ENCODE results near the gene UBE2R2.

UBE2R2 gene

GRCh38 chr9:33781736-33782135, 35.2 kb upstream of the UBE2R2 start:
- no peak overlapping the region for H3K4me2 ChIP-seq (ENCODE audit: insufficient read depth, low read length)
- H3K4me3 ChIP-seq (ENCODE audit: low read depth in 1 of 2, low read length in 2 of 2) = no peak overlapping the region
- H2AFZ ChIP-seq (ENCODE audit: low read depth, low read length) = no peak overlapping the region
- DNase-seq (no peak), ATAC-seq (ENCODE audit: insufficient read depth, low read depth) (no peak)
- no peaks in the 10 kb centered on the region for H3K9me3 ChIP-seq (ENCODE audit: insufficient read depth, low read length, severe bottlenecking)
- no peak overlapping the region for H3K27ac ChIP-seq (ENCODE audit: low read length)
- H3K27me3 ChIP-seq (ENCODE audit: insufficient read depth, low read length, poor library complexity) = no peaks in the 10 kb centered on the region
- no peak overlapping the region for H3K9ac ChIP-seq (ENCODE audit: low read depth, low read length)
- H3K79me2 ChIP-seq (ENCODE audit: insufficient read depth, low read length) = no peaks in the 10 kb centered on the region
- H3K4me1 ChIP-seq (ENCODE audit: insufficient read depth, low read length) = no peaks in the 10 kb centered on the region
- H4K20me1 ChIP-seq (ENCODE audit: insufficient read depth, low read length) = no peaks in the 10 kb centered on the region
- TF ChIP-seq CTCF (IDR thresholded peaks at IDR 0.05; ENCODE audit: borderline replicate concordance, extremely low read depth, low read length, poor library complexity, severe bottlenecking) = no peak
- TF ChIP-seq EZH2 (IDR thresholded peaks at IDR 0.05; ENCODE audit: borderline replicate concordance, low read depth, low read length, severe bottlenecking) = no peak
- no peaks in the 10 kb centered on the region for H3K36me3 ChIP-seq (ENCODE audit: insufficient read depth, low read length)

DNA sequence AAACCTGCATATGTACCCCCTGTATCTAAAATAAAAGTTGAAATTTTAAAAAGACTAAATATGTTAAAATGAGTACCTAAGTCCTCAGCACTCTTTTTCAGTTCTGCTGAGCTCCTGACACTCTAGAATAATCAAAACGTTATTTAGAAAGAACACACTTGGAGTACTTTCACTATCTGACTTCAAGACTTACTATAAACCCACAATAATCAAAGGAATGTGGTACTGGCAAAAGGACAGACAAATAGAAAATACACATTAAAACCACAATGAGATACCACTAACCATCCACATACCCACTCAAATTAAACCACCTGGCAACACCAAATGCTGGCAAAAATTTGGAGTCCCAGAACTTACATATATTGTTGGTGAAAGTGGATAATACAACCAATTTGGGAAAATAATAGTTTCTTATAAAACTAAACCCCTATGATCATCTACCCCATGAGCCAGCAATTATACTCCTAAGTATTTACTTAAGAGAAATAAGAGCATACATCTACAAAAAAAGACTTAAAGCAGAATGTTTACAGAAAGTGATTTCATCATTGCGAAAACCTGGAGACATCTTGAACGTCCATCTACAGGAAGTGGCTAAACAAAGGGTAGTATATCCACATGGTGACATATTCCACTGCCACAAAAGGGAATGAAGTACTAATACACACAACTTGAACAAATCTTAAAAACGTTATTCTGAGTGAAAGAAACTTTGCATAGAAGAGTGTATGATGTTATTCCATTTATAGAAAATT, 34.4 kb upstream of the UBE2R2 start:
- Histone ChIP-seq H3K36me3 (ENCODE audit: insufficient read depth, low read length) (no peaks in the 10 kb centered on the region), H3K4me3 (ENCODE audit: low read depth in 1 of 2, low read length in 2 of 2) (no peak overlapping the region), H3K4me2 (ENCODE audit: insufficient read depth, low read length) (no peak overlapping the region), H2AFZ (ENCODE audit: low read depth, low read length) (no peak overlapping the region), H3K9ac (ENCODE audit: low read depth, low read length) (no peak overlapping the region), H3K9me3 (ENCODE audit: insufficient read depth, low read length, severe bottlenecking) (no peaks in the 10 kb centered on the region), H3K27ac (ENCODE audit: low read length) (no peak overlapping the region), H3K4me1 (ENCODE audit: insufficient read depth, low read length) (no peaks in the 10 kb centered on the region), H3K27me3 (ENCODE audit: insufficient read depth, low read length, poor library complexity) (no peaks in the 10 kb centered on the region), H3K79me2 (ENCODE audit: insufficient read depth, low read length) (no peaks in the 10 kb centered on the region), H4K20me1 (ENCODE audit: insufficient read depth, low read length) (no peaks in the 10 kb centered on the region)
- TF ChIP-seq EZH2 (IDR thresholded peaks at IDR 0.05; ENCODE audit: borderline replicate concordance, low read depth, low read length, severe bottlenecking) = no peak
- no peak for TF ChIP-seq CTCF (IDR thresholded peaks at IDR 0.05; ENCODE audit: borderline replicate concordance, extremely low read depth, low read length, poor library complexity, severe bottlenecking)
- ATAC-seq (ENCODE audit: insufficient read depth, low read depth) (peak; percentile 44; the same call in 1 of the 3 replicates), DNase-seq (no peak)

DNA sequence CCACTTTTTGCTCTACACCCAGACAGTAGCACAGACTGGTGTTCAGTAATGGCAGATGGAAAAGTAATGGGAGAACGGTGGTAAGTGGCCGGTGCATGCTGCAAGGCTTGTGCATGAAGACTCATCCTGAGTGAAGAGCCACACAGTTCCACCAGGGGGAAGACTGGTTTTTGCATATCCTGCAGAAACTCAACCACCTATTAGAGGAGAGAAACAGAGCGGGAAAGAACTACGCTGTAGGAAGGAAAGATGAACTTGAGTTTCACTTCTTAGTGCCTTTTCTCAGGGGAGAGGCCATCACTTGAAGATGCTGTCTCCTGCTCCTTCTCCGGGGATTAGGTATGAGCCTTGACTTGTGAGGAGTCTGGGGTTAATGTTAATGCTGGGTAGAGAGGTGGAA, 31.0 kb upstream of the UBE2R2 start:
- Histone ChIP-seq H3K4me1 (ENCODE audit: insufficient read depth, low read length) (no peaks in the 10 kb centered on the region), H4K20me1 (ENCODE audit: insufficient read depth, low read length) (no peaks in the 10 kb centered on the region), H3K36me3 (ENCODE audit: insufficient read depth, low read length) (no peaks in the 10 kb centered on the region), H3K9ac (ENCODE audit: low read depth, low read length) (no peak overlapping the region), H2AFZ (ENCODE audit: low read depth, low read length) (no peak overlapping the region), H3K4me2 (ENCODE audit: insufficient read depth, low read length) (no peak overlapping the region), H3K79me2 (ENCODE audit: insufficient read depth, low read length) (no peaks in the 10 kb centered on the region), H3K27me3 (ENCODE audit: insufficient read depth, low read length, poor library complexity) (peaks cover 3% of the 10 kb centered on the region), H3K27ac (ENCODE audit: low read length) (no peak overlapping the region), H3K4me3 (ENCODE audit: low read depth in 1 of 2, low read length in 2 of 2) (no peak overlapping the region), H3K9me3 (ENCODE audit: insufficient read depth, low read length, severe bottlenecking) (no peaks in the 10 kb centered on the region)
- TF ChIP-seq CTCF (IDR thresholded peaks at IDR 0.05; ENCODE audit: borderline replicate concordance, extremely low read depth, low read length, poor library complexity, severe bottlenecking) (peak; percentile 29), EZH2 (IDR thresholded peaks at IDR 0.05; ENCODE audit: borderline replicate concordance, low read depth, low read length, severe bottlenecking) (no peak)
- no peak for DNase-seq
- no peak for ATAC-seq (ENCODE audit: insufficient read depth, low read depth)
